Activated naive CD8-positive, alpha-beta T cell treated with anti-CD3 and anti-CD28 coated beads, Interleukin-2, amount 50 U/mL, for 16 hours (primary cell): ENCODE measurements around the gene DENND4C.
"Not testable (repeated sequence)": the region's sequence is repeated elsewhere in the genome, so short reads cannot be mapped to it uniquely, and the experiment has no call there.

Experiments
- DNase-seq: peaks from one replicate; pipeline ENCODE4 v3.0.0-alpha.2; 2020; ENCODE audit warnings: low read depth, low spot score

The DENND4C gene

DNA sequence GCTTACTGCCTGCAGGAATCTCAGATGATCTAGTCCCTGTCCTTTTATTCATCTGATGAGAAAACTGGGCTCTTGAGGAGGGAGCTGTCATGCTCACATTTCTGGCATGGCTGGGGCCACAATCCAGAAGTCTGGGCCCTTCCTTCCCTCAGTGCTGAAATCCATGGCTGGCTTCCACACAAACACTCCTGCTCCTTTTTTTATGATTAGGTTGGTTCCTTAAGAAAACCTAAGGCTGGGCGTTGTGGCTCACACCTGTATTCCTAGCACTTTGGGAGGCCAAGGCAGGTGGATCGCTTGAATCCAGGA, 179.7 kb downstream of the DENND4C start:
- DNase-seq = no peak

DNA sequence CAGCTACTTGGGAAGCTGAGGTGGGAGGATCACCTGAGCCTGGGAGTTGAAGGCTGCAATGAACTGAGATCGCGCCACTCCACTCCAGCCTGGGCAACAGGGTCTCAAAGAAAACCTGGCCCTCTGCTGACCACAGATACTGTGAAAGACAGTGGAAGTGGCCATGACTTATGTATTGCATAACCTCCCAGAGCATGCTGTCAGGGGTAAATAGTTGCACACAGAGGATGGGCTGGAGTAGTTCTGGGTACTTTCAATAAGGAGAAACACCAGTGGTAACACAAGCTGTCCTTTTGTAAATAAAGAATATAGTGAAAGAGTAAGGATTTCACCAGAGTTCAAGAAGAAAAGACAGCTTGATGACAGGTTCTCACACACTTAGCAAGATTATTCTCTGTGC, 180.1 kb downstream of the DENND4C start:
- DNase-seq = no peak

DNA sequence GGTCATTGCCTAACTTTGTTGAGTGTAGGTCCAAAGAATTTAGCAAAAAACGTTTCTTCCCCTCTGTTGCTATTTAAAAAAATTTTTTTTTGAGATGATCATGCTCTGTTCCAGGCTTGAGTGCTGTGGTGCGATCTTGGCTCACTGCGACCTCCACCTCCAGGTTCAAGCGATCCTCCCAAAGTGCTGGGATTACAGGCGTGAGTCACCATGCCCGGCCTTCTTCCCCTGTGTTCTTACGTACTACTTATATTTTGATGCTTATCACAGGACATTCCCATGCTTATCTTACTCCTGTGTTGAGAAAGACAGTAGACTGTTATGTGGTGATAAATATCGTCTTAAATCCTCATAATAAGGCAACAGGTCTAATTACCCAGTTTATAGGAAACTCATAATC, 180.8 kb downstream of the DENND4C start:
- no peak for DNase-seq

DNA sequence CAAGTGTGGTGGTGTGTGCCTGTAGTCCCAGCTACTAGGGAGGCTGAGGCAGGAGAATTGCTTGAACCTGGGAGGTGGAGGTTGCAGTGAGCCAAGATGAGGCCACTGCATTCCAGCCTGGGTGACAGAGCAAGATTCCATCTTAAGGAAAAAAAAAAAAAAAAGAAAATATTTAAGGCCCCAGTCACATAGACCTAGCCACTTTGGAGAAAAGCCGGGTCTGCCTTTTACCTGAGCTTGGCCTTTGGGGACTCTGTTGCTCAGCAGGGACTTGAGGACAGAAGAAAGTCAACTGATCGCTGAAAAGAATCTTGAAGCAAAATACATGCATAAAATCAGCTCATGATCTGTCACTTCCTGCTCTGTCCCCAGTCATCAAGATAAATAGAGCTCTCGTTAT, 183.0 kb downstream of the DENND4C start:
- DNase-seq = not testable (repeated sequence)

DNA sequence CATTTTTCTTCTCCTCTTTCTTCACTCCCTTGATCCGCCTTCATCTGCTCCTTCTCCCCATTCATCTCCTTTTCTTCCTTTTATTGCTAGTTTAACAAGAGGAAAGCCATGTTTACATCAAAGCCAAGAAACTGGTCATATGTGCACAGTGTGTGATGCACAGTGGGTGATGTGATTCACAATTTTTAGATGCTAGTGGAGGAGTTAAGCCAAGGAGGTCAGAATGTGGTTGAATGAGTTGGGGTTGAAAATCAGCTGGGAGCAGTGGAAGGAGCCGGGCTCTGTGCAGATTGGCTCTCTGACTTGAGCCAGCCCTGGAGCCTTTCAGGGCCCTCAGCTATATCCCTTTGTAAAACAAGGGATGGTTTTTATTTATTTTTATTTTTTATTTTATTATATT, 185.7 kb downstream of the DENND4C start:
- DNase-seq = no peak

DNA sequence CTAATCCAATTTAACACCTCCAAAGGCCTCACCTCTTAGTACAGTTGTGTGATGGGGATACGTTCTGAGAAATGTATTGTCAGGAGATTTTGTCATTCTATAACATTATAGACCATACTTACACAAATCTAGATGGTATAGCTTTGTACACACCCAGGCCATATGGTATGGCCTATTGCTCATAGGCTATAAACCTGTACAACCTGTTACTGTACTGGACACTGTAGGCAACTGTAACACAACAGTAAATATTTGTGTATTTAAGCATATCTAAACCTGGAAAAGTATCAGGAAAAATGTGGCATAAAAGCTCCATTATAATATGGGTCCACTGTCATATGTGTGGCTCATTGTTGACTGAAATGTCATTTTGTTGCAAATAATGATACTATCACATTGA, 190.4 kb downstream of the DENND4C start:
- no peak for DNase-seq
